H9 (cell line): ENCODE results near the gene PRKCG. TPM values are rescaled to one million over a fixed set of nuclear protein-coding genes. Genes with fewer than 3 reads are reported as not detected.

Experiments
- DNase-seq: peaks from one replicate; pipeline ENCODE4 v3.0.0-alpha.2; 2017
- H2AFZ ChIP-seq: one replicate; pipeline ENCODE4 v1.6.1; 2013; ENCODE audit warnings: mild to moderate bottlenecking, low read length, control low read depth, moderate library complexity
- H2AK5ac ChIP-seq: 2 replicates; pipeline ENCODE4 v1.6.1; 2013; ENCODE audit warnings: low read length, control low read depth, mixed read lengths; ENCODE audit not compliant: insufficient read length
- H2BK120ac ChIP-seq: one replicate; pipeline ENCODE4 v1.6.1; 2013; ENCODE audit warnings: low read depth, mild to moderate bottlenecking, low read length, control low read depth, inconsistent platforms; ENCODE audit not compliant: poor library complexity, severe bottlenecking
- H2BK12ac ChIP-seq: 2 replicates; pipeline ENCODE4 v1.6.1; 2013; ENCODE audit warnings: low read length, control low read depth, mixed read lengths, low read depth; ENCODE audit not compliant: insufficient read length
- H2BK15ac ChIP-seq: 2 replicates; pipeline ENCODE4 v1.6.1; 2013; ENCODE audit warnings: low read depth, low read length, control low read depth
- H2BK20ac ChIP-seq: one replicate; pipeline ENCODE4 v1.6.1; 2013; ENCODE audit warnings: low read depth, mild to moderate bottlenecking, low read length, control low read depth, inconsistent platforms; ENCODE audit not compliant: poor library complexity, severe bottlenecking
- H2BK5ac ChIP-seq: 2 replicates; pipeline ENCODE4 v1.6.1; 2013; ENCODE audit warnings: low read length, control low read depth, mixed read lengths; ENCODE audit not compliant: insufficient read length
- H3K14ac ChIP-seq: 2 replicates; pipeline ENCODE4 v1.6.1; 2013; ENCODE audit warnings: low read length, control low read depth; ENCODE audit not compliant: insufficient read depth
- H3K18ac ChIP-seq: 2 replicates; pipeline ENCODE4 v1.6.1; 2013; ENCODE audit warnings: low read depth, mild to moderate bottlenecking, mixed read lengths, low read length, control low read depth; ENCODE audit not compliant: insufficient read length
- H3K23ac ChIP-seq: 2 replicates; pipeline ENCODE4 v1.6.1; 2013; ENCODE audit warnings: low read length, control low read depth, mixed read lengths, low read depth; ENCODE audit not compliant: insufficient read length
- H3K23me2 ChIP-seq: 2 replicates; pipeline ENCODE4 v1.6.1; 2013; ENCODE audit warnings: low read depth, mild to moderate bottlenecking, mixed read lengths, low read length, control low read depth; ENCODE audit not compliant: insufficient read length, poor library complexity, severe bottlenecking
- H3K27ac ChIP-seq: 2 replicates; pipeline ENCODE4 v1.5.1; 2013; ENCODE audit warnings: low read length, control low read depth, mixed read lengths, low read depth; ENCODE audit not compliant: insufficient read length
- H3K27me3 ChIP-seq: 2 replicates; pipeline ENCODE4 v1.6.1; 2013; ENCODE audit warnings: low read length, control low read depth, inconsistent platforms; ENCODE audit not compliant: insufficient read depth
- H3K4ac ChIP-seq: 2 replicates; pipeline ENCODE4 v1.6.1; 2013; ENCODE audit warnings: low read depth, mild to moderate bottlenecking, control low read depth, inconsistent platforms, low read length, moderate library complexity
- H3K4me1 ChIP-seq: 2 replicates; pipeline ENCODE4 v1.6.1; 2013; ENCODE audit warnings: low read length, control low read depth, inconsistent platforms; ENCODE audit not compliant: insufficient read depth
- H3K4me2 ChIP-seq: 2 replicates; pipeline ENCODE4 v1.6.1; 2013; ENCODE audit warnings: low read length, control low read depth, mixed read lengths; ENCODE audit not compliant: insufficient read length, insufficient read depth
- H3K56ac ChIP-seq: 2 replicates; pipeline ENCODE4 v1.6.1; 2013; ENCODE audit warnings: low read depth, mild to moderate bottlenecking, mixed read lengths, low read length, control low read depth; ENCODE audit not compliant: insufficient read length
- H3K79me1 ChIP-seq: 2 replicates; pipeline ENCODE4 v1.6.1; 2013; ENCODE audit warnings: low read depth, mild to moderate bottlenecking, moderate library complexity, low read length, control low read depth, inconsistent platforms; ENCODE audit not compliant: insufficient read depth, poor library complexity, severe bottlenecking
- H3K79me2 ChIP-seq: 2 replicates; pipeline ENCODE4 v1.6.1; 2013; ENCODE audit warnings: low read length, control low read depth, inconsistent platforms; ENCODE audit not compliant: insufficient read depth
- H3K9ac ChIP-seq: 2 replicates; pipeline ENCODE4 v1.6.1; 2013; ENCODE audit warnings: low read length, control low read depth, mixed read lengths; ENCODE audit not compliant: insufficient read length; ENCODE audit errors: extremely low read depth
- H3K9me3 ChIP-seq: one replicate; pipeline ENCODE4 v1.6.1; 2013; ENCODE audit warnings: low read depth, low read length, inconsistent platforms; ENCODE audit not compliant: control insufficient read depth
- H3T11ph ChIP-seq: one replicate; pipeline ENCODE4 v1.6.1; 2013; ENCODE audit warnings: mild to moderate bottlenecking, low read length, control low read depth, inconsistent platforms
- H4K20me1 ChIP-seq: one replicate; pipeline ENCODE4 v1.6.1; 2013; ENCODE audit not compliant: control insufficient read depth, insufficient read length, insufficient read depth
- H4K5ac ChIP-seq: 2 replicates; pipeline ENCODE4 v1.6.1; 2013; ENCODE audit warnings: low read depth, mild to moderate bottlenecking, mixed read lengths, low read length, control low read depth; ENCODE audit not compliant: insufficient read length
- H4K8ac ChIP-seq: replicated peaks from 2 replicates; pipeline ENCODE4 v1.6.1; 2013; ENCODE audit warnings: low read length, control low read depth, mixed read lengths, low read depth; ENCODE audit not compliant: insufficient read length
- H4K91ac ChIP-seq: 2 replicates; pipeline ENCODE4 v1.6.1; 2013; ENCODE audit warnings: low read depth, mild to moderate bottlenecking, moderate library complexity, mixed read lengths, low read length, control low read depth; ENCODE audit not compliant: insufficient read length
- H3K27ac Mint-ChIP-seq, 3 experiments: 2 replicates in 2 of 3; 3 replicates in 1 of 3; pipeline ENCODE4 v1.8.0; 2020 to 2021; ENCODE audit warnings: mixed read lengths in 3 of 3, mild to moderate bottlenecking in 1 of 3, moderate library complexity in 1 of 3
- H3K27me3 Mint-ChIP-seq: 2 replicates; pipeline ENCODE4 v1.8.0; 2021; ENCODE audit warnings: low read depth, mild to moderate bottlenecking, moderate library complexity, mixed read lengths
- H3K36me3 Mint-ChIP-seq, 3 experiments: 2 replicates in 2 of 3; 3 replicates in 1 of 3; pipeline ENCODE4 v1.8.0; 2020 to 2021; ENCODE audit warnings: low read depth in 3 of 3, mixed read lengths in 3 of 3; ENCODE audit not compliant: insufficient read depth in 1 of 3
- H3K4me1 Mint-ChIP-seq, 2 experiments: 2 replicates each; pipeline ENCODE4 v1.8.0; 2020; ENCODE audit warnings: mixed read lengths in 2 of 2
- H3K4me3 Mint-ChIP-seq, 2 experiments: 2 replicates in 1 of 2; 3 replicates in 1 of 2; pipeline ENCODE4 v1.8.0; 2020 to 2021; ENCODE audit warnings: mild to moderate bottlenecking in 2 of 2, mixed read lengths in 2 of 2, moderate library complexity in 1 of 2
- H3K9me3 Mint-ChIP-seq, 2 experiments: 2 replicates in 1 of 2; 3 replicates in 1 of 2; pipeline ENCODE4 v1.8.0; 2020; ENCODE audit warnings: mild to moderate bottlenecking in 2 of 2, mixed read lengths in 2 of 2, moderate library complexity in 1 of 2
- CTCF ChIP-seq: fragments of 200-600 bp; sonication (generic); conservative IDR thresholded peaks from 3 replicates; pipeline ENCODE4 v1.8.0; 2021; ENCODE audit warnings: antibody characterized with exemption, mild to moderate bottlenecking
- WGBS: extraction: QIAGEN DNeasy Blood & Tissue Kit; methylation state at CpG from one replicate; pipeline ENCODE4 v1.1.7; 2013; ENCODE audit warnings: missing lambda C conversion rate, low lambda C conversion rate, mixed read lengths; ENCODE audit not compliant: insufficient read length; ENCODE audit errors: extremely low coverage; 5-methylcytosine and 5-hydroxymethylcytosine counted together
- total RNA-seq: library from RNA; stranded (reverse); gene quantifications from 2 replicates; pipeline ENCODE4 v1.2.1, GENCODE V29; 2021

The PRKCG gene
- total RNA-seq, 1 experiment from 2014 or later: 8.8 TPM

GRCh38 chr19:53882391-53883050 is 524 bp downstream of the PRKCG start:
- H2AFZ ChIP-seq: no peak overlapping the region
- no peak overlapping the region for H3K27ac Mint-ChIP-seq
- H3K4me1 ChIP-seq: no peaks in the 10 kb centered on the region; the same call in 1 of the 2 replicates
- no peak overlapping the region for H2BK15ac ChIP-seq
- WGBS: no CpG with 5 or more reads among the region's 18 CpGs
- no peak overlapping the region; a peak in 1 of 5 replicates for H3K4me3 Mint-ChIP-seq
- peak overlapping the region; percentile 81 for H3K4me2 ChIP-seq
- peak overlapping the region; percentile 21 for H3K9ac ChIP-seq
- peaks cover 37% of the 10 kb centered on the region for H3K23me2 ChIP-seq
- H3K36me3 Mint-ChIP-seq: no peaks in the 10 kb centered on the region; a peak in 2 of 7 replicates
- H2AK5ac ChIP-seq: no peak overlapping the region
- H4K91ac ChIP-seq: no peak overlapping the region
- H4K20me1 ChIP-seq: no peaks in the 10 kb centered on the region
- peaks cover 23% of the 10 kb centered on the region for H3K27me3 Mint-ChIP-seq
- no peak overlapping the region for H3K23ac ChIP-seq
- H3K27me3 ChIP-seq: no peaks in the 10 kb centered on the region
- DNase-seq: no peak
- H4K5ac ChIP-seq: no peak overlapping the region
- peak overlapping the region; percentile 16 for H2BK12ac ChIP-seq
- no peak overlapping the region for H3K27ac ChIP-seq
- H3K4me1 Mint-ChIP-seq: peaks cover 18 to 21% of the 10 kb centered on the region in 2 experiments
- no peak overlapping the region for H4K8ac ChIP-seq
- no peaks in the 10 kb centered on the region for H3K9me3 Mint-ChIP-seq
- H3T11ph ChIP-seq: no peak overlapping the region
- no peak overlapping the region for H3K56ac ChIP-seq
- H3K79me1 ChIP-seq: no peaks in the 10 kb centered on the region
- no peaks in the 10 kb centered on the region for H3K79me2 ChIP-seq
- H3K14ac ChIP-seq: peak overlapping the region; percentile 63; the same call in 1 of the 2 replicates
- H2BK120ac ChIP-seq: peak overlapping the region; percentile 51
- H2BK5ac ChIP-seq: no peak overlapping the region
- no peaks in the 10 kb centered on the region for H3K9me3 ChIP-seq
- H2BK20ac ChIP-seq: no peak overlapping the region
- no peak overlapping the region for H3K18ac ChIP-seq
- TF ChIP-seq CTCF: no peak; the same call in 2 of the 3 replicates
- no peak overlapping the region for H3K4ac ChIP-seq
